Measurements from ENCODE around the gene MINDY4.

Gene MINDY4

GRCh38 chr7:30840141-30841024 is 69.2 kb downstream of the MINDY4 start:
- DNase-seq, result no peak

GRCh38 chr7:30841025-30841735 is 70.0 kb downstream of the MINDY4 start:
- no peak for DNase-seq

GRCh38 chr7:30841801-30842541 is 70.8 kb downstream of the MINDY4 start:
- no peak for DNase-seq

GRCh38 chr7:30842542-30843451 is 71.6 kb downstream of the MINDY4 start:
- no peak for DNase-seq

- no peak for DNase-seq
Observed at GRCh38 chr7:30843741-30844482, 72.7 kb downstream of the MINDY4 start.

- DNase-seq, result no peak
Observed at GRCh38 chr7:30844483-30844874, 73.3 kb downstream of the MINDY4 start.

GRCh38 chr7:30844916-30845315 is 73.7 kb downstream of the MINDY4 start:
- no peak for DNase-seq

- DNase-seq, result no peak
Observed at GRCh38 chr7:30845426-30846135, 74.4 kb downstream of the MINDY4 start.

GRCh38 chr7:30846378-30846777 is 75.2 kb downstream of the MINDY4 start:
- DNase-seq, result no peak

GRCh38 chr7:30848121-30848855 is 77.1 kb downstream of the MINDY4 start:
- no peak for DNase-seq

- no peak for DNase-seq
Observed at GRCh38 chr7:30849565-30849964, 78.3 kb downstream of the MINDY4 start.

- DNase-seq, result no peak
Observed at GRCh38 chr7:30850426-30850825, 79.2 kb downstream of the MINDY4 start.

- DNase-seq, result no peak
Observed at GRCh38 chr7:30851651-30852307, 80.6 kb downstream of the MINDY4 start.

GRCh38 chr7:30852308-30852684 is 81.1 kb downstream of the MINDY4 start:
- DNase-seq, result no peak

- DNase-seq, result no peak
Observed at GRCh38 chr7:30852744-30853288, 81.6 kb downstream of the MINDY4 start.

- DNase-seq, result no peak
Observed at GRCh38 chr7:30853576-30853975, 82.4 kb downstream of the MINDY4 start.

GRCh38 chr7:30855936-30856335 is 84.7 kb downstream of the MINDY4 start:
- no peak for DNase-seq

- no peak for DNase-seq
Observed at GRCh38 chr7:30858576-30858975, 87.4 kb downstream of the MINDY4 start.

GRCh38 chr7:30859202-30859939 is 88.2 kb downstream of the MINDY4 start:
- no peak for DNase-seq
